ENCODE data around the gene NTM.

The NTM gene

DNA sequence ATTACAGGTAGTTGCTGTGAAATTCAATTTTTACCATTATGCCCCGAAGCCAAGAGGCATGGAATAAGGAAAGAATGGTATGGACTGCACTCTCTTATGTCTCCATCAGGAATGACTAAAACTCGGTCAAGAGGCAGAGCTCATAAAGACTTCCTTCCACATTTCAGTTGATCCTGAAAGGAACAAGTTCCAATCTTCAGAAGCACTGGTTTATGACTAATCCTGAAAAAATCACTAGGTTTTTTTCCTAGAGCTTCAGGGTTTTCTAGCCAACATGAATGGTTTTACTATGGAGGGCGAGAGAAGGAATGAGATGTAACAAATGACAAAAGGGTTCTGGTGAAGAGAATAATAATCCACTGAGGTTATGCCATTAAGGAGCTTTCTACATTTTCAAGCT, 832.2 kb downstream of the NTM start:
- no peak for DNase-seq

DNA sequence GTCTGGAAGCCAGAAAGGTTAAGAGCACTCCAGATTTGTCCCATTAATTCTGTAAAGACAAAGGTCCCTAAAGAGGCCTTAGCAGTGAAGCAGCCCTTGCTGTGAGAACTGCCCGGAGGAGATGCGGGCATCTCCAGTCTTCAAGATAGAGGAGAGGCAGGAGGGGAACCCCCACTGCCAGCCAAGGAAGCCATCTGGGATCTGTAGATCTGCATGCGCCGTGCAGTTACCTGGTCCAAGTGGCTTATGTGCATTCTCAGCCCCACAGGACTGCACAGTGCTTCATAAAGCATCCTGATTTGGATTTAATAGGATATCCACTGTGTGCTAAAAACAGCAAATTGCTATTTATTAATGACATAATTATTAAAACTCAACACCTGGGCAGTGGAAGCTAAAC, 834.6 kb downstream of the NTM start:
- no peak for DNase-seq

DNA sequence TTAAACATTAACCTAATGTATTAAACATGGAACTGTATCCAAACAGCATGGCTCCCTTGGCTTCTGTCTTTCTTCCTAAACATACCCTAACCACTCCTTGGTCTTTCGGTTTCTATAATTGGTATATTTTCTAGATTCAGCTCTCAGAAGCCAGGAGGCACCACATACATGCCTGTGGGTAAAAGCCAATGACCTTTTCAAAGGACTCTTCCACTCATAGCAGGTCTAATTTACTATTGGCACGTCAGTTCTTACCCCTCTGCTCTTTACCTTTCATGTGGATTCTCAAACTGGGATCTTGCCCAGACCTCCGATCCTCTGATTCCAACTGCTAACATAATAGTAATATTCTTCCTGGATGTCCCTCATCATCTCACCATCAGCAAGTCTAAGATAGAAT, 835.1 kb downstream of the NTM start:
- no peak for DNase-seq

DNA sequence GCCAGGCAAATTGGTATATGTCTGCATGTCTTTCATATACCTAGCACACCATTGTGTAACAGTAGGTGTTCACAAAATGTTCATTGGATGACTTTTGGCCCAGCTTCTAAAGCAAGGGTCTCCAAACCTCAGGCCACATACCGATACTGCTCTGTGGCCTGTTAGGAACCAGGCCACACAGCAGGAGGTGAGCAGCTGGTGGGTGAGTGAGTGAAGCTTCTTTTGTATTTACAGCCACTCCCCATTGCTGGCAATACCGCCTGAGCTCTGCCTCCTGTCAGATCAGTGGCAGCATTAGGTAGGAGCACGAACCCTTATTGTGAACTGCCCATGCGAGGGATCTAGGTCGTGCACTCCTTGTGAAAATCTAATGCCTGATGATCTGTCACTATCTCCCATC, 836.6 kb downstream of the NTM start:
- no peak for DNase-seq

DNA sequence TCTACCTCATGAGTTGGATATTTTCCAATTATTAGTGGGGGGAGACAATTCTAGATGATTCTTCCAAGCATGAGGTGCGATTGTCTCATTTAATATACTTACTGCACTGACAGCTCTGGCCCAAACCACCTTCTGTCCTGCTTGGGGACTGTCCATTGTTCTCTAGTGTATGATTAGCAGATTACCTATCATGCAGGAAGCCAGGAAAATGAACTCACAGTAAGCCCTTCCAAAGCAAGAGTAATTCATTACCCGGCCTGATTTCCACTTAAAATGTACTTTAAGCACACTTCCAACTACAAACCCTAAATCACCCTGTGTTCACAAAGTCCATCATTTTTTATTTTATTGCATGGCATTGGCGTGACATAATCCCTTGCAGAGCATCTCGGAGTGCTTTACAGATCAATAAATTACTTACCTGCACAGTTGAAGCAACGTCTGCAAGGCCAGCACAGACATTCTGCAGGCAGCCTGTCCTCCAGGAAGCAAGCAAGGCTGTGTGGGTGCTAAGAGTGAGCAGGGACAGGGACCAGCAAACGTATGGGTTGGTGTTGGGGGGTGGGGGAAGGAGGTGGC, 838.2 kb downstream of the NTM start:
- DNase-seq: no peak

DNA sequence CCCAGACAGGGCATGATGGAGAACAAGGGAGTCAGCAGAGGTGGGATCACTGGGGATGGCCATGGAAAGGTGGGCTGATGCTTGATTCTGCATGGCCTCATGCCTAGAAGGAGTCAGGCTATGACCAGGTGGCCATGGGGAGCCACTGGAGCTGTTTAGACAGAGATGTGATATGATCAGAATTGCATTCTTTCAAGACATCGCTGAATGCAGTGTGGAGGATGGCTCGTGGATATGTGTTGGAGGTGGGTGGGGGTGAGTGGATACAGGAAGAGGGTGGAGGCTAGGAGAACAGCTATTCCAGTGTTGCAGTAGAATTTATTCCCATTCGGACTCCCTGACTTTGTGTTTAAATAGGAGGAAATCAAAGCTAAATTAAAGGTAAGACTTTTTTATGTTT, 841.1 kb downstream of the NTM start:
- DNase-seq: no peak

DNA sequence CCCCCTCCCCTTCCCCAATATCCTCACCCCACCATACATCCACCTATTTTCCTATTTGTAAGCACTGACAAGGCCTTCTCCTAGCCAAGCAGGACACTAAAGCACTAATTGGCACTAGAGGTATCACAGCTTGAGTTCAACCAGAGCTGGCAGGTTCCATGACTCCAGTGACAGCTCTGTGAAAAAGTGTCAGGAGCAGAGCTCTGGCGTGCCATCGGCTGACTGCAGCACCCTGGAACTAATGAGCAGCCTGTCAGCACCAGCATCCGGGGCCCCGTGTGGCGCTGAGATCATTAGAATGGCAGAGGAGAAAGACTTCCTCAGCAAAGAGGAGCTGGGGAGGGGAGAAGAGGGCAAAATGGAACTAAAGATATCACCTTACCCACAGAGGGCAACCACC, 847.4 kb downstream of the NTM start:
- DNase-seq: no peak

DNA sequence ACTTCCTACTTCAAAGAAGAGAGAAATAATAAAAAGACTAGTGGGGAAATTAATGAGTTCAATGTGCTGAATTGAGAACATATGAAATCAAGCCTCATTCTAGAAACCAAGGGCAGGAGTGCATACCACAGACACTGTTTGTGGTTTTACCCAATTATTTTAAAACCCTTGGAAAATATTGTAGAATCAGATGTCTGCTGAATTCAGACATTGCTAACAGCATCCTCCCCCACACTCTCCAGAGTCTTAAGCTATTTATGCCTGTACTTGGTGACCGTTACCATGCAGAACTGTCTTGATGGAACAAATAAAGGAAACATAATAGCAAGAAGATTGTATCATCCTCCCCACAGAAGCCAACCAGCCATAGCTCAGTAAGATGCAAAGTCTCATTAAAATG, 850.1 kb downstream of the NTM start:
- no peak for DNase-seq

DNA sequence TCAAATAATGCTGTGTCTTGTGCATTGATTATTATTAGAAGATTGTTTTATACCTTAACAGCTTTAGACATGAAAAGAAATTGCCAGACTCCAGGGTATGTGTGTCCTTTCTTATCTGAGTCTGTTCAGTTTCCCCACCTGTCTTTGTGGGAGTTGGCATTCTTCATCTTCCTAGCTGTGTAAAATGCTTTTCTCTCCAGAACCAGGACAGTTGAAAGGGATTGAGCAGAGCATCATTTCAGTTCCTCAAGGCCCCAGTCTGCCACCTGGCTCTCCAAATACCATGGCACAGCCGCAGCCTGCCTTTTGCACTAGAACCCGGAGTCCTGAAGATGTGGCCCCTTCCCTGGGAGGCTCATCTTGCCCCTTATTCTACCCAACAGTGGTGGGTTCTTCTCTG, 851.9 kb downstream of the NTM start:
- DNase-seq: no peak

DNA sequence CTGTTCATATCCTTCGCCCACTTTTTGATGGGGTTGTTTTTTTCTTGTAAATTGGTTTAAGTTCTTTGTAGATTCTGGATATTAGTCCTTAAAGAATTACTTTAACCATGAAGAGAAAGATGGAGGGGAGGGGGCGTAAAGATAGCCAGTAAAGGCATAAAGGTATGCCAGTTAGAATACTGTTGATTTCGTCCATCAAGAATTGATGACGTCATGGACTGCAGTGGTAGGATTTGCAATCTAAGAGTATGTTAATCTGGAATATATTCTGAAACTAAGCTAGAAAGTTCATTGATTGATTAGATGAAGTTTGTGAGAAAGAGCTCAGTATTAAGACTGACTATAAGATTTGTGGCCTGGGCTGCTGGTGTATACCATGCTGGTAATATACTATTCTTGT, 856.1 kb downstream of the NTM start:
- no peak for DNase-seq

DNA sequence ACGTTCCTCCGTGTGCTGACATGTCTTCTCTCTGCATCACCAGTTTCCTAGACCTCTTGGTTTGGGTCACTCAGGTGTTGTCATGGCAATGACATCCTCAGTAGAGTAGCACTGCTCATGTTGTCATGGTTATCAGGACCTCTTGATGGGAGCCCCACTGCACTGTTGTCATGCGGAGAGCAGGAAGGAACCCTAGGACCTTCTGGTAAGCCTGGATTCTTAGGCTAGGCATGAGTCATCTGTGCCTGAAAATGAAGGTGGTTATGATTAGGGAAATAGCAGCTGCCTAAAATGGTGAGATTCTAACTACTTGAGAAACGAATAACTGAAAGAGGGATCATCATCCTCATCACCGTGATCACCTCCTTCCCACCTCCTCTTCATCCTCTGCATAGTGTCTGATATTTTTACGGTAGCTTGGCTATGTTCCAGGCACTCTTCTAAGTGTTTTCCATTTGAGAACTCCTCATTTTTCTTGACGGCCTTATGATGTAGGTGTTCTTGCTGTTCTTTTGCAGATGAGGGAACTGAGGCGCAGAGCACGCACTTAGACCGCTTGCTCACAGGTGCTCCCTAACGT, 858.4 kb downstream of the NTM start:
- no peak for DNase-seq

DNA sequence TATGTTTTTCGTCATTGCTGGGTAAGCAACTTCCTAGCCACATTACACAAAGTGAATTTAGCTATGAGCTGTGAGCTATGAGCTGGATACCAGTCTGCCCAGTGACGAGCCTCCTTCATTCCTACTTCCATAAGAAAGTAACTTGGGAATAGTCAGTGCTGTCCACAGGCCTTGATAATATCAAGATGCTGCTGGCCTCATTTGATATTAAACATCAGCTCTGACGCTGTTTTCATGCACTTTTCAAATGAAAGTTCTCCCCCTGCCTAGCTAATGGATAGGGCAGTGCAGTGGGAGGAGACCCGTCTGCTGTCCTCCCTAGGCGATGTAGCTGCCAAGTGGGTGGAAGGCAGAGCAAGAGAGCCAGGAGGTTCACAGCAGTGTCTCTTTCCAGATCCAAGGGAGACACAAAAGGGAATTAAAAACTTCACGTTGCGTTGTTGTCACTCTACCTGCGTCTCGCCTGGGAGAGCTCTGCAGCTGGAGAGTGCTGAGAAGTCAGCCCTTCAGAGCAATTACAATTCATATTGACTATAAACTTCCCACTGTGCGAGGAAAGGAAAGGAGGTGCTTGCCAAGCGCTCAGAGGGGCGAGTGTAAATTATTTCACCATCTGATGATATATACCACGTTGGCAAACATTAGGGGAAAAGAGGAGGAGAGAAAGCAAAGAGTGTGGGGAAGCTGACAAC, 861.4 kb downstream of the NTM start:
- no peak for DNase-seq

DNA sequence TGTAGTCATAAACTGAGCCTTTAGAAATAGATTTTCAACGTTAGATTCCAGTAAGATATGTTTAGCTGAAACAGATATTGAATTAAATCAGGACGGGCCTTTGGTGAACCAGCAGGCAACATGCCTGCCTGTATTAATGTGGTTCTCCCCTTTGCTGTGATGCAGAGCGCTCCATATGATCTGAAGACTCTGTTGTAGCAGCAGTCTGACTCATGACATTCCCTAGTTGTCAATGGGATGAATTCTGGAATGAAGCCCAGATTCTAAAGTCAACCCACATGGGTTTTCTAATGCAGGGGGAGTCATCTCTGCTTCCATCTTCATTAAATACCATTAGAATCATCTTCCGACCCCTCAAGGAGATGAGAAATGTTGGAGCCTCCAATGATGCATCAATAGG, 864.5 kb downstream of the NTM start:
- no peak for DNase-seq

DNA sequence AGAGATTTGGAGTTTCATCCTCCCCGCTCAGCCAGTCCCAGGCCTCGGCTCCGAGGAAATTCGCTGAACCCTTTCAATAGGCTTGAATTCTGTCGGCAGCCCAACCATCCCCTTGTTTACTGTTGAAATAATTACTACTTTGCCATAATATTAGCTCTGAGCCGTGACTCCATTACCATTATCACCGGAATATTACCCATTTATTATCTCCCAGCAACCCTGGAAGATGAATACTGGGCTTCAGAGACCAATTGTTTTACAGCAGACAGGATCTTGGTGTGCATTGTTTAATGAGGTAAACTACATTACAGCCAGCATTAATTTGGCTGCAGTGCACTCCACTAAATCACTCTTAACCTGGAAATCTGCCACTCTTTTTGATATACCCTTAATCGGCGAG, 867.4 kb downstream of the NTM start:
- DNase-seq: no peak

DNA sequence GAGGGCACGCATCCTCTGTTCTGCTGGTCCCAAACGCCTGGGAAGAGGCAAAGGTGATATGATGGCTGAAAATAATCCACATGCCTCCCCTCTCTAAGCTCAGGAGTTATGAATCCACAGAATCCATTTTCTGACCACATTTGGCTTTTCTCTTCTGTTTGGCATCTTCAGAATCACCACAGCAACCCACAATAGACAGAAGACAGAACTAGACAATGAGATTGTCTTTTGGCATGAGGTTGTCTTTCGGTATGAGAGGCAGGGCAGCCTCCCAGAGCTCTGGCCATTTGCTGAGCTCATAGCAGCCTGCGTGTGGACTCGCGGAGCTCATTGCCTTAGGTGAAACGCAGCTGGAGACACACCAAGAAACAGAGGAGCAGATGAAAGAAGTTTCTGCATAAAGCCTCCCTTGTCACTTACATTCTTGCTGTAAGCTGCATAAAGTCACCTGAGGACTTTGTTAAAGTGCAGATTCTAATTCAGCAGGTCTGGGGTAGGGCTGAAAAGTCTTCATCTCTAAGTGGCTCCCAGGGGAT, 868.0 kb downstream of the NTM start:
- DNase-seq: no peak

DNA sequence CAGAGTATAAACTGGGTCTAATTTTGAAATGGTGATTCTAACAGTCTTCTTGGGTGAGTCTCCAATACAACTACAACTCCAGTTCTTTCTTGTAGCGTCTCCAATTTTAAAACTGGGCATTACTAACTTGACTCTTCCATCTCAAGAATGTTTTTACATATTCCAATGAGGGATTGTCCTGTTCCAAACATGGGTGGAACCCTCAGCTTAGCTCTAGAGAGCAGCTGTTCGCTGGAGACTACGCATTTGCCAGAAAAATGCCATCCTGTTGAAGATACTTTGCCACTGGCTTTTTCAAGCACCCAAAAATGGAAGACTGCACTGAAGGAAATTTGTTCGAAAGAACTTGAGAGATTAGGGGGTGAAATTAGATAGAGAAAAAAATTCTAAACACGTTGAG, 870.0 kb downstream of the NTM start:
- DNase-seq: no peak

DNA sequence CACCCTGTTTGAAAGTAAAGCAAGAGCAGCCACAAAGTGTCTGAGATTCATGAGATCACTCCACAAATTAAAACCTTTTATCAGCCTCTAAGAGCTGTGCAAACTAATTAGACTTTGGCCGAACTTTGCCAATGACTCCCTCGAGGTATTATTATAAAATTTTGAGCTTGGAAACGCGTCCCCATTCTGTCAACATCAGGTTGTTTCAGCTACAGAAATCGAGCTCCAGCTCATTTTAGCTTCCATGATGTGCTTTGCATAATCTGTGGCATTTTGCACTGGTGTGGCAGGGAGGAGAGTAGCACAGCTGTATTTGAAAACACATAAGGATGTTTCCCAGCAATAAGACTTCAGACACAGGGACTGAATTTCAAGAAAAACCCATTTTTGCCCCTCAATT, 872.2 kb downstream of the NTM start:
- DNase-seq: no peak

DNA sequence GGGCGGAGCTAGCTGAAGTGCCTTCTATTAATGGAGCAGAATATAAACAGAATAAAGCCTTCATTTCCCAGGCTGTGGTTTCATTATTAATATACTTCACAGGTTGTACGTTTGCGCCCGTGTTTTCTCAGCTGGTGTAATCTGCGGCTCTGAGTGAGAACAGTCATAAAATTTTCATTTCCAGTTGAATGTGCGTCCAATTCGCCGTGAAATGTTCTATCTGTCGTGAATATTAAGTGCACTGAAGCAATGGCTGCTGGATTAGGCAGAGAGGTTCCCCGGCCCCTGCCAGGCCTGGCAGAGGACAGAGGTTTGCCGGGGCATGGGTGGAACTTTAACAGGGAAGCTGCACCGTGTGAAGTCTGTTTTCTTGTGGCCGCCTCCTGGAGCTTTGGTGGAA, 874.4 kb downstream of the NTM start:
- DNase-seq: no peak

DNA sequence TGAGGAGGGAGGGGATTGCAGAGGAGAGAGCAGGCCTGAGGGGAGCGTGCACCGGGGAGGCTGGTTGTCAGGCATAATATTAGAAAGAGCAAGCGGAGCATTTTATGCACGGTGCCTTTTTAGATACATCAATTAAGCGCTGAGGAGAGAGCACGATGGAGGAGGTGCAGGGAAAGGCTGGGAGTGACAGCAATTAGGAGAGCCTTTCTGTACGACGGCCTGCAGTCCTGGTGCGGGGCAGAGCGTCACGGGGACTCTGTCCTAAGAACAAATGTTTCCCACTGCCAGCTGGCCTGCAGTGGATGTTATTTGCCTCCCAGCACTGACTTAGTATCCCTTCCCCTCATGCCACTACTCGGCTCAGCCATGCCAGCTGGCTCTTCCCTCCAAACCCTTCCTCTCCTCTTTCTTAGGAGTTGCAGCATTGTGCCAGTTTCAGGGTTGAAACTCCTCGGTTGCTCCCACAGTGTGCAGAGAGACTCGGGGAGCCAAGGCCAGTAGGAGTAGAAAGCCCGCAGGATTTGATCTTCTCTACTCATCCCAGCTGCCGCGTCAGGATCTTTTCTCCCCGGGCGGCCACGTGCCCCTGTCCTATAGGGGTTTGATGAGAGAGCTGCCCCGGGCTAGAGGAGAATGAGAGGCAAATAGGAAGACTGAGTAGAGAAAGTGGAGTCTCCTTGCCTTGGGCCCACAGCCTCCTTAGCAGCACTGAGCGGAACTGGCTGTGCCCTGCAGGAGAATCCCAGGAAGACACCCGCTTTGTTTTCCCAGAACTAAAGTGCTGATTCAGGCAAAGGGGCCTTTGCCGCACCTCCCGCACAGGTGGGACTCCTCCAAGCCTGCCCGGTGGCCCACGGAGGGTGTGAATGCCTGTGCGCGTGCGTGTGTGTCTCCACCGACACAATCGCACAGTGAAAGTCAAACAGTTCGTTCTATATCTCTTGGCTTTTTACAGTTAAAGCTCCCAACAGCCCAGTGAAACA, 875.3 kb downstream of the NTM start:
- DNase-seq: no peak

DNA sequence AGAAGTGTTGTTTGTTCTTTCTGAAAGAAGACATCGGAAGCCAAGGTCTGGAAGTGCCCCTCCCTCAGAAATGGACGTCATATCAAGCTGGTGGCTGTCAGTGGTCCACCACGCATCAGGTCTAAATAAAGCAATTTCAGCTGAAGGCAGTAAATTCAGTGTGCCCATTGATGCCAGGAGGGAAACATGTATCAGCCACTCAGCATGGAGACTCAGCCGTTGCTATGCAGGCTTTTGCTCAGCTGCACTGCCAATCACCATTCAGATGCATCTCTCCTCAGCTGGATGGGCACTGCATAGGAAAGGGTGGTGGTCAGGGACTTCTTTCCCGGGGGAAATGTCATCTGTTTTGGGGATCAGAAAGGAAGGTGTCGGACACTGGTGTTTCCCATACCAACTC, 878.2 kb downstream of the NTM start:
- DNase-seq: no peak

DNA sequence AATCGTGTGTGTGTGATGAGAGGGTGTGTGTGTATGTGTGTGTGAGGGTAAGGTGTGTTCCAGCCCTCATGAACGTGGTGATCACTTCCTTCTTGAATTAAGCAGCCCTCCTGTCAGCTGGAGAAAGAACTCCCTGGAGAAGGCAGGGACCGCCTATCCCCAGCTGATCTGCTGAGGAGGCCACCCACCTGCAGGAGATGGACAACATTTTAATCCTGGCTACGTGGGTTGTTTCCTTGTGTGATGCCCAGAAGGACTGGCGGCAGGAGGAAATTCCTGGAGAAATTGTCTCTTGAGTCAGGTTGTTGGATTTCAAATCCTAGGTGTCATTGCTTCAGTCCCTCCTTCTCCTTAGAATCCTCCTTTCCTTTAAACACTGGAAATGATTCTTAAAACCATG, 878.8 kb downstream of the NTM start:
- DNase-seq: no peak

DNA sequence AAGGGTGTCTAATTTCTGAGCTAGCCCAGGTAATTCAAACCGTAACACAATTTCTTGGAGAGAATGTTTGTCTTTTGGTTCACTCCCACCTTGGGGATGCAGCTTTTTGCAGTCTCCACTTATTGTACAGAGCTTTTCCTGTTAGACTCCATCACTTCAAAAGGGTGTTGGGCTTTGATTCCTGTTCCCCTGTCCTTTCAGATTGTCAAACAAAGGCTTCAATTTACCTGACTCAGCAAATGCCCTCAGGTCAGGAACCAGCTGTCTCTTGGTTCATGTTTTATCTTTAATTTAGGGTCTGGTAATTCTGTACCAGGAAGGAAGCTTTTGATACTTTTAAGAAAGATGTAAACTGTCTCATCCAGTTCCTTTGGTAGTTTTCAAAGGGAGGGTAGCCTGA, 880.6 kb downstream of the NTM start:
- no peak for DNase-seq

DNA sequence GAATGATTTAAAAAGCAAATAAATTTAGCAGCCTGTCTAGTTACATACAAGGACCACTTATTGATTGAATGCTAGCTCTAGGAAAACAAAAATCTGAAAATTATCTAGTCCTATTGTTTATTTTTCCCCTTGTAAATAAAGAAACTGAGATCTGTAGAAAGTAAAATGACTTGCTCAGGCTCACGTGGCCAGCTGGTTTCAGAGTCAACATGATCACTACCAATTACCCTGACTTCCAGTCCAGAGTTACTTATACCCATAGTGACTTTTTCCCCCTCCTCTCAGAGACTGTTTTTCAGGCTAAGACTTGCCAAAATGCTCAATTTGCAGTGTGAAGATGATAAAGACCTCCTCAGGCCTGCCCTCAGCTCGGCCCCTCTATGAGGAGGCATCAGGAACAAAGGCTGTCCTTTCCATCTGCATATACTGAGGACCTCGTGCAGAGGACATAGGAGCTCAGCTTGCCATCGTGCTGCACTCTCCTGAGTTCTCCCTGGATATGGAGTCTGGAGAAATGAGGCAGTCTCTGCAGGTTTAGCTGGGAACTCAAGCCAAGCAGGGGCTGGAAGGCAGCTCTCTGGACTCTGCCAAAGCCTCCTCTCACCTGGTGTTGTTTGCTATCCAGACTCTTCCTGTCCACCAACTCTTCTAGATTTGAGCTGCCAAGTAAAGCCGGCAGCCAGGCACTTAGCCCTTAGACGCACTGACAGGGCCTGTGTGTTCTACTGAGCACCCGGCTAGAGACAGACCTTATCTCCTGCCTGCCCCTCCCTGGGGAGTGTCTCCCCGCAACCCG, 883.3 kb downstream of the NTM start:
- DNase-seq: no peak

Measured in stimulated activated CD4-positive, alpha-beta T cell treated with anti-CD3 and anti-CD28 coated beads, Interleukin-1b, Interleukin-23, amount 100 ng/mL, for 48 hours (primary cell).